Suprapubic skin (tissue), 2 donors: ENCODE measurements around the gene NGLY1.

ENCODE experiments used
- EP300 ChIP-seq: sonication (generic); formaldehyde crosslinking; IDR thresholded peaks from one replicate; pipeline ENCODE4 v1.6.1; 2017; ENCODE audit warnings: antibody characterized with exemption
- POLR2A ChIP-seq, 2 donors: fragments of 450-650 bp; IDR thresholded peaks; one replicate each; pipeline ENCODE4 v1.6.1; 2017; ENCODE audit warnings: antibody characterized with exemption in 2 of 2, mild to moderate bottlenecking in 2 of 2, moderate library complexity in 2 of 2

DNA sequence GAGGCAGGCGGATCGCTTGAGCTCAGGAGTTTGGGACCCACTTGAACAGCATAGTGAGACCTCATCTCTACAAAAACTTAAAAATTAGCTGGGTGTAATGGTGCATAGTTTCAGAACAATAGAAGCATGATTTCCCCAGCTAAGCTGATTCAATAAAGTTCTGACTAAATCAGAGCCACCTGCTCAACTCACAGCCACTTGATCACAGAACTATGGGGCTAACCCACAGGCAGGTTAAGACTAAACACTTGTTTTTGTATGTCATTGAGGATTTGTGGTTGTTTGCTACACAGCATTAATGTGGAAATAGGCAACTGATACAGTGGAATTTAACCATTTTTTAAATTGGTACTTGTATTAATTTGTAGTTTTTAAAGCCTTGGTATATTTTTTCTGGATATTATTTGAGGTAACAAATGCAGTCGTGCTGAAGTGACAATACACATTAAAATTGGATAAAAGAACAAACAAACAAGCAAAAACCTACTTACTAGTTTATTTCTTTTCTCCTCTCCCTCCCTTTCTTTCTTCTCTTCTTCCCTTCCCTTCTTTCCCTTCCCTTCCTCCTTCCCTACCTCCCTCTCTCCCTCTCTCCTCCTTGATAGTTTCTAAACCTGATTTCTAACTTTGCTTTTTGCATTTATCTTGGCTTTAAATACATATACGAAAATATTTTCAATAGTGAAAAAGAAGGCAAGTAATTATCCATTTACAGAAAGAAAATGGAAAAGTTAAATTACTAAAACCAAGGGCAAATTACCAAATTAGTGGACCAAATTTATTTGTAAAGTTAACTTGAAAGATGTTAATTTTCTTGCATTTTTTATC, 38.7 kb upstream of the NGLY1 start:
- TF ChIP-seq POLR2A (IDR thresholded peaks at IDR 0.05): no peak
- TF ChIP-seq EP300: no peak
